ENCODE measurements around the gene ACIN1. TPM values are rescaled to one million over a fixed set of nuclear protein-coding genes. Genes with fewer than 3 reads are reported as not detected.
A peak's percentile ranks its signal among the peaks of the same experiment; 100 is the strongest.

Gene ACIN1
- total RNA-seq, 2 donors from 2014 or later = 314 to 367 TPM

- H3K27ac ChIP-seq (ENCODE audit: low read depth, low read length) = no peak overlapping the region
Observed at GRCh38 chr14:23106747-23107045, 11.8 kb upstream of the ACIN1 start.

GRCh38 chr14:23105348-23105824 lies 10.4 kb upstream of the ACIN1 start:
- Histone ChIP-seq H3K36me3 (ENCODE audit: control insufficient read depth, insufficient read depth, low read length) (no peaks in the 10 kb centered on the region), H3K4me3 (ENCODE audit: low read length) (no peak overlapping the region), H3K27me3 (ENCODE audit: control insufficient read depth, insufficient read depth, low read length, poor library complexity, severe bottlenecking) (peaks cover 9% of the 10 kb centered on the region), H3K9me3 (ENCODE audit: control insufficient read depth, low read length) (no peaks in the 10 kb centered on the region), H3K9ac (ENCODE audit: extremely low read depth, low read length, poor library complexity, severe bottlenecking) (no peak overlapping the region), H3K4me1 (ENCODE audit: control insufficient read depth, insufficient read depth, low read length) (peaks cover 12% of the 10 kb centered on the region), H3K27ac (ENCODE audit: low read depth, low read length) (no peak overlapping the region)
- no peak for TF ChIP-seq CTCF (conservative IDR thresholded peaks at IDR 0.05)
- Mint-ChIP-seq H3K27ac (peak overlapping the region; percentile 18), H3K4me1 (peaks cover 52% of the 10 kb centered on the region), H3K27me3 (ENCODE audit: insufficient read depth) (peaks cover 3% of the 10 kb centered on the region), H3K36me3 (ENCODE audit: low read depth) (no peaks in the 10 kb centered on the region), H3K4me3 (no peak overlapping the region), H3K9me3 (peaks cover 7% of the 10 kb centered on the region)
- DNase-seq = no peak
- 83 to 93% methylated on average over 2 to 4 of the region's 4 CpGs for WGBS, 2 experiments (ENCODE audit: insufficient coverage in 1 of 2, insufficient read length in 1 of 2)

More at GRCh38 chr14:23106747-23107045, 11.8 kb upstream of the ACIN1 start:
- no peak overlapping the region for H3K4me3 Mint-ChIP-seq
- H3K27ac Mint-ChIP-seq = peak overlapping the region; percentile 92
- H3K27me3 Mint-ChIP-seq (ENCODE audit: insufficient read depth) = peaks cover 3% of the 10 kb centered on the region
- H3K9me3 ChIP-seq (ENCODE audit: control insufficient read depth, low read length) = no peaks in the 10 kb centered on the region
- peaks cover 5% of the 10 kb centered on the region for H3K4me1 ChIP-seq (ENCODE audit: control insufficient read depth, insufficient read depth, low read length)
- TF ChIP-seq CTCF (conservative IDR thresholded peaks at IDR 0.05) = no peak
- H3K4me3 ChIP-seq (ENCODE audit: low read length) = no peak overlapping the region
- no peak for DNase-seq
- H3K36me3 ChIP-seq (ENCODE audit: control insufficient read depth, insufficient read depth, low read length) = no peaks in the 10 kb centered on the region
- H3K27me3 ChIP-seq (ENCODE audit: control insufficient read depth, insufficient read depth, low read length, poor library complexity, severe bottlenecking) = peaks cover 18% of the 10 kb centered on the region
- no peak overlapping the region for H3K9ac ChIP-seq (ENCODE audit: extremely low read depth, low read length, poor library complexity, severe bottlenecking)
- peaks cover 39% of the 10 kb centered on the region for H3K4me1 Mint-ChIP-seq
- H3K9me3 Mint-ChIP-seq = peaks cover 7% of the 10 kb centered on the region
- no peaks in the 10 kb centered on the region for H3K36me3 Mint-ChIP-seq (ENCODE audit: low read depth)

- Mint-ChIP-seq H3K27me3 (ENCODE audit: insufficient read depth) (peaks cover 3% of the 10 kb centered on the region), H3K4me1 (peaks cover 58% of the 10 kb centered on the region), H3K4me3 (peak within 1 kb of the TSS; percentile 32), H3K36me3 (ENCODE audit: low read depth) (no peaks in the 10 kb centered on the region), H3K27ac (peak within 1 kb of the TSS; percentile 24), H3K9me3 (peaks cover 7% of the 10 kb centered on the region)
- Histone ChIP-seq H3K27me3 (ENCODE audit: control insufficient read depth, insufficient read depth, low read length, poor library complexity, severe bottlenecking) (peaks cover 2% of the 10 kb centered on the region), H3K9me3 (ENCODE audit: control insufficient read depth, low read length) (no peaks in the 10 kb centered on the region), H3K36me3 (ENCODE audit: control insufficient read depth, insufficient read depth, low read length) (no peaks in the 10 kb centered on the region), H3K4me1 (ENCODE audit: control insufficient read depth, insufficient read depth, low read length) (peaks cover 12% of the 10 kb centered on the region), H3K4me3 (ENCODE audit: low read length) (no peak within 1 kb of the TSS), H3K9ac (ENCODE audit: extremely low read depth, low read length, poor library complexity, severe bottlenecking) (no peak within 1 kb of the TSS), H3K27ac (ENCODE audit: low read depth, low read length) (no peak within 1 kb of the TSS)
- DNase-seq = no peak
- 51 to 72% methylated on average over 6 to 11 of the region's 11 CpGs for whole genome bisulfite sequencing, 2 experiments (ENCODE audit: insufficient coverage in 1 of 2, insufficient read length in 1 of 2)
- peak; percentile 22 for TF ChIP-seq CTCF (conservative IDR thresholded peaks at IDR 0.05)
Observed at GRCh38 chr14:23104591-23105347, 9.8 kb upstream of the ACIN1 start, which contains the start of gene CIROP. CIROP (minus strand) TSS chr14:23104989; CDS start chr14:23104920, 69 bp downstream.

Data from endodermal cell (in vitro differentiated cells).